ENCODE results near the gene CNR2. TPM values are rescaled to one million over a fixed set of nuclear protein-coding genes. Genes with fewer than 3 reads are reported as not detected.

The CNR2 gene
- total RNA-seq (2022; extraction: Qiagen RNA extraction; ENCODE audit: low read depth), result not detected in 5 replicates

GRCh38 chr1:23913212-23913880, at the start of gene CNR2:
Gene CNR2 (minus strand): TSS chr1:23913362. CDS start chr1:23875617, 37,745 bp downstream.

GRCh38 chr1:23959461-23960290, 46.5 kb upstream of the CNR2 start, which contains the start of gene PNRC2:
Gene PNRC2 (plus strand): TSS chr1:23959828. CDS start chr1:23961458, 1,630 bp downstream.

DNA sequence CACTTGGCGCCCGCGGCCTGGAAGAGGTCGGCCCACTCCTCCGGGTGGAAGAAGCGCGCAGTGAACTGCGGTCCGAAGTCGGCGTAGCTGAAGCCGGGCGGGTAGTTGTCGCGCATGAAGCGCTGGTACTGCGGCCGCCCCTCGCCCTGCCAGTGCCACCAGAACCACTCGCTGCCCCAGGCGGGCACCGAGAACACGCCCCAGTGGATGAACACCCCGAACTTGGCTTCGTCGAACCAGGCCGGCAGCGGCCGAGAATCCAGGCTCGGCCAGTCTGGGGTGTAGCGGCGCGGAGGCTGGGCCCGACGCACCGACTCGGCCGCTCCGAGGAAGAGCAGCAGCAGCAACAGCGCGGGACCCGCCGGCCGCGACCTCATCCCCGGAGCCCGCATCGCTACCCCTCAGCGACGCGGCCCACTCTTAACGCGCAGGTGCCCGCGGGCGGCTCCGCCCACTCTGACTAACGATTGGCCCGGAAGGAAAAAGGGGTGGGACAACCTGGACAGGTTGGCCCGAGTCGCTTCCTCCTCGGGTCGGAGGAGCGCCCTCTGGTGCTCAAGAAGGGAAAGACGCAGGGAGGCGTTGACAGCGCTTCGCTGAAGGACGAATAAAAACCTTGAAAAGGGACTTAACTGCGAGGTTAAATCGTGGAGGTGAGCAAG, 45.1 kb downstream of the CNR2 start, which contains the start of gene FUCA1:
Gene FUCA1, minus strand, starts transcription at position 396 of the 662 bp plus-strand sequence. Its CDS starts 4 bp downstream, at position 392.

GRCh38 chr1:23825076-23825761, 87.9 kb downstream of the CNR2 start, which contains the start of gene HMGCL:
Gene HMGCL (minus strand): TSS chr1:23825429. CDS start chr1:23825415, 14 bp downstream.

Other genes starting within 250 kb of the CNR2 start
- gene RPL11, start 221.6 kb downstream of the CNR2 start, total RNA-seq (2022; extraction: Qiagen RNA extraction; ENCODE audit: low read depth), result 1,347 to 1,706 TPM (median 1,388 TPM) in 5 replicates
- 26.2 to 30.9 TPM (median 29.8 TPM) in 5 replicates for gene ELOA, start 169.9 kb downstream of the CNR2 start, total RNA-seq (2022; extraction: Qiagen RNA extraction; ENCODE audit: low read depth)
- gene PITHD1, start 134.9 kb downstream of the CNR2 start, total RNA-seq (2022; extraction: Qiagen RNA extraction; ENCODE audit: low read depth), result 32.1 to 36.3 TPM (median 34.7 TPM) in 5 replicates
- 46.7 to 62.0 TPM (median 56.5 TPM) in 5 replicates for gene LYPLA2, start 122.2 kb downstream of the CNR2 start, total RNA-seq (2022; extraction: Qiagen RNA extraction; ENCODE audit: low read depth)
- gene GALE, start 112.6 kb downstream of the CNR2 start, total RNA-seq (2022; extraction: Qiagen RNA extraction; ENCODE audit: low read depth), result 64.6 to 71.1 TPM (median 69.7 TPM) in 5 replicates
- 11.5 to 13.9 TPM (median 13.2 TPM) in 5 replicates for gene HMGCL, start 87.9 kb downstream of the CNR2 start, total RNA-seq (2022; extraction: Qiagen RNA extraction; ENCODE audit: low read depth)
- gene FUCA1, start 45.1 kb downstream of the CNR2 start, total RNA-seq (2022; extraction: Qiagen RNA extraction; ENCODE audit: low read depth), result 7.8 to 10.6 TPM (median 10.1 TPM) in 5 replicates
- 33.3 to 43.8 TPM (median 41.5 TPM) in 5 replicates for gene PNRC2, start 46.5 kb upstream of the CNR2 start, total RNA-seq (2022; extraction: Qiagen RNA extraction; ENCODE audit: low read depth)
- gene SRSF10, start 67.0 kb upstream of the CNR2 start, total RNA-seq (2022; extraction: Qiagen RNA extraction; ENCODE audit: low read depth), result 70.2 to 112 TPM (median 95.3 TPM) in 5 replicates
- gene MYOM3, start 198.8 kb upstream of the CNR2 start, total RNA-seq (2022; extraction: Qiagen RNA extraction; ENCODE audit: low read depth), result 5.6 to 7.4 TPM (median 6.9 TPM) in 5 replicates
- 4.6 to 7.3 TPM (median 5.2 TPM) in 5 replicates for gene IL22RA1, start 229.8 kb upstream of the CNR2 start, total RNA-seq (2022; extraction: Qiagen RNA extraction; ENCODE audit: low read depth)

Data from A549 treated with ZK216348 at 1 μM for 4 hours (cell line).